Esophagus squamous epithelium (tissue), 4 donors: Measurements from ENCODE around the gene AKAP5.

Experiments used
- CTCF ChIP-seq, 6 experiments: fragments of 450-650 bp in 4 of 6; fragments of 200-600 bp in 2 of 6; sonication (generic) in 2 of 6; IDR thresholded peaks; one replicate each; pipeline ENCODE4 v1.5.1; 2016 to 2019; ENCODE audit warnings: antibody characterized with exemption in 6 of 6, mild to moderate bottlenecking in 4 of 6, moderate library complexity in 4 of 6
- POLR2A ChIP-seq, 4 donors: fragments of 450-650 bp; IDR thresholded peaks; one replicate each; pipeline ENCODE4 v1.6.1; 2017; ENCODE audit warnings: antibody characterized with exemption in 4 of 4, mild to moderate bottlenecking in 4 of 4, moderate library complexity in 3 of 4

- TF ChIP-seq POLR2A (IDR thresholded peaks at IDR 0.05) (no peak), CTCF (IDR thresholded peaks at IDR 0.05) (no peak)
Measured at GRCh38 chr14:64516969-64517368, 51.7 kb downstream of the AKAP5 start.
